Testis (tissue), 2 donors: ENCODE measurements around the gene HSDL1.

Experiments
- CTCF ChIP-seq, 3 experiments: fragments of 450-650 bp in 2 of 3; fragments of 200-600 bp in 1 of 3; sonication (generic) in 1 of 3; IDR thresholded peaks; one replicate each; pipeline ENCODE4 v1.5.1; 2016 to 2019; ENCODE audit warnings: antibody characterized with exemption in 3 of 3, mild to moderate bottlenecking in 2 of 3, moderate library complexity in 1 of 3
- POLR2A ChIP-seq: fragments of 450-650 bp; IDR thresholded peaks from one replicate; pipeline ENCODE4 v1.6.1; 2017; ENCODE audit warnings: antibody characterized with exemption, mild to moderate bottlenecking, moderate library complexity

- TF ChIP-seq CTCF (IDR thresholded peaks at IDR 0.05) (no peak), POLR2A (no peak)
Observed at GRCh38 chr16:84155771-84156170, 10.8 kb upstream of the HSDL1 start.
